ENCODE data around the gene RSPO3. TPM values are rescaled to one million over a fixed set of nuclear protein-coding genes. Genes with fewer than 3 reads are reported as not detected.

RSPO3 gene
- polyA plus RNA-seq, 1 experiment = not detected

- CTCF ChIA-PET = no interaction called here
- no peak for DNase-seq (ENCODE audit: low read depth, low spot score)
- POLR2A ChIA-PET = no interaction called here
- no peak for TF ChIP-seq CTCF (IDR thresholded peaks at IDR 0.05; ENCODE audit: low read depth, low read length)
- Histone ChIP-seq H3K9me3 (ENCODE audit: control insufficient read depth, insufficient read depth, low read length) (no peaks in the 10 kb centered on the region), H3K4me3 (ENCODE audit: low read depth, low read length) (no peak overlapping the region), H3K27me3 (ENCODE audit: control insufficient read depth, insufficient read depth, low read length) (no peaks in the 10 kb centered on the region), H3K27ac (ENCODE audit: low read depth, low read length) (no peak overlapping the region)
Measured at GRCh38 chr6:127083231-127083962, 35.1 kb upstream of the RSPO3 start.

- no peaks in the 10 kb centered on the region for H3K9me3 ChIP-seq (ENCODE audit: control insufficient read depth, insufficient read depth, low read length)
- no peak overlapping the region for H3K4me3 ChIP-seq (ENCODE audit: low read depth, low read length)
- H3K27ac ChIP-seq (ENCODE audit: low read depth, low read length) = no peak overlapping the region
- no peak for DNase-seq (ENCODE audit: low read depth, low spot score)
- CTCF ChIA-PET = no interaction called here
- POLR2A ChIA-PET = no interaction called here
- no peak for TF ChIP-seq CTCF (IDR thresholded peaks at IDR 0.05; ENCODE audit: low read depth, low read length)
- no peaks in the 10 kb centered on the region for H3K27me3 ChIP-seq (ENCODE audit: control insufficient read depth, insufficient read depth, low read length)
Measured at GRCh38 chr6:127083963-127084310, 34.5 kb upstream of the RSPO3 start.

- H3K27ac ChIP-seq (ENCODE audit: low read depth, low read length) = no peak overlapping the region
- TF ChIP-seq CTCF (IDR thresholded peaks at IDR 0.05; ENCODE audit: low read depth, low read length) = no peak
- no peak overlapping the region for H3K4me3 ChIP-seq (ENCODE audit: low read depth, low read length)
- ChIA-PET POLR2A (interaction anchor here (0.6 kb wide), 1 partner anchor 591 kb away, joined by 4 read pairs; no protein-coding TSS in a partner anchor), CTCF (no interaction called here)
- H3K27me3 ChIP-seq (ENCODE audit: control insufficient read depth, insufficient read depth, low read length) = no peaks in the 10 kb centered on the region
- H3K9me3 ChIP-seq (ENCODE audit: control insufficient read depth, insufficient read depth, low read length) = no peaks in the 10 kb centered on the region
- no peak for DNase-seq (ENCODE audit: low read depth, low spot score)
Measured at GRCh38 chr6:127085181-127085580, 33.3 kb upstream of the RSPO3 start.

- no peak overlapping the region for H3K27ac ChIP-seq (ENCODE audit: low read depth, low read length)
- ChIA-PET POLR2A (no interaction called here), CTCF (no interaction called here)
- H3K27me3 ChIP-seq (ENCODE audit: control insufficient read depth, insufficient read depth, low read length) = no peaks in the 10 kb centered on the region
- DNase-seq (ENCODE audit: low read depth, low spot score) = no peak
- H3K9me3 ChIP-seq (ENCODE audit: control insufficient read depth, insufficient read depth, low read length) = no peaks in the 10 kb centered on the region
- no peak for TF ChIP-seq CTCF (IDR thresholded peaks at IDR 0.05; ENCODE audit: low read depth, low read length)
- no peak overlapping the region for H3K4me3 ChIP-seq (ENCODE audit: low read depth, low read length)
Measured at GRCh38 chr6:127090051-127090450, 28.4 kb upstream of the RSPO3 start.

- TF ChIP-seq CTCF (IDR thresholded peaks at IDR 0.05; ENCODE audit: low read depth, low read length) = no peak
- no peak overlapping the region for H3K4me3 ChIP-seq (ENCODE audit: low read depth, low read length)
- DNase-seq (ENCODE audit: low read depth, low spot score) = no peak
- H3K9me3 ChIP-seq (ENCODE audit: control insufficient read depth, insufficient read depth, low read length) = no peaks in the 10 kb centered on the region
- H3K27ac ChIP-seq (ENCODE audit: low read depth, low read length) = no peak overlapping the region
- CTCF ChIA-PET = interaction anchor here (1.5 kb wide), 1 partner anchor 9 kb away, joined by 4 read pairs; no protein-coding TSS in a partner anchor
- H3K27me3 ChIP-seq (ENCODE audit: control insufficient read depth, insufficient read depth, low read length) = no peaks in the 10 kb centered on the region
- POLR2A ChIA-PET = no interaction called here
Measured at GRCh38 chr6:127092466-127092865, 26.0 kb upstream of the RSPO3 start.
